ENCODE results near the gene UBTD2.
"Not testable (repeated sequence)": the region's sequence is repeated elsewhere in the genome, so short reads cannot be mapped to it uniquely, and the experiment has no call there.

The UBTD2 gene

GRCh38 chr5:172199446-172199845 lies 84.1 kb downstream of the UBTD2 start:
- in situ Hi-C loops (cut with MboI; ENCODE audit: low sequenced_read_pairs): no loop called here

DNA sequence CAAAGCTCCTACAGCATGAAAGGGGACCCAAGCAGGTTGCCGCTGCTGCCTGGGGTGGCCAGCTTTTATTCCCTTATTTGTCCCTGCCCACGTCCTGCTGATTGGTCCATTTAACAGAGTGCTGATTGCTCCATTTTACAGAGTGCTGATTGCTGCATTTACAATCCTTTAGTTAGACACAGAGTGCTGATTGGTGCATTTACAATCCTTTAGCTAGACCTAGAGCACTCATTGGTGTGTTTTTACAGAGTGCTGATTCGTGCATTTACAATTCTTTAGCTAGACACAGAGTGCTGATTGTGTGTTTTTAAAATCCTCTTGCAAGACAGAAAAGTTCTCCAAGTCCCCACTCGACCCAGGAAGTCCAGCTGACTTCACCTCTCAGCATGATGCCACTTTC lies 85.8 kb downstream of the UBTD2 start:
- in situ Hi-C loops (cut with MboI; ENCODE audit: low sequenced_read_pairs): not testable (repeated sequence)

GRCh38 chr5:172194985-172195774 lies 88.4 kb downstream of the UBTD2 start:
- in situ Hi-C loops (cut with MboI; ENCODE audit: low sequenced_read_pairs): no loop called here

GRCh38 chr5:172193872-172194271 lies 89.7 kb downstream of the UBTD2 start, which contains the start of gene EFCAB9:
Gene EFCAB9 (plus strand): TSS chr5:172194172. CDS start chr5:172194173, 1 bp downstream.
- in situ Hi-C loops (cut with MboI; ENCODE audit: low sequenced_read_pairs): no loop called here

DNA sequence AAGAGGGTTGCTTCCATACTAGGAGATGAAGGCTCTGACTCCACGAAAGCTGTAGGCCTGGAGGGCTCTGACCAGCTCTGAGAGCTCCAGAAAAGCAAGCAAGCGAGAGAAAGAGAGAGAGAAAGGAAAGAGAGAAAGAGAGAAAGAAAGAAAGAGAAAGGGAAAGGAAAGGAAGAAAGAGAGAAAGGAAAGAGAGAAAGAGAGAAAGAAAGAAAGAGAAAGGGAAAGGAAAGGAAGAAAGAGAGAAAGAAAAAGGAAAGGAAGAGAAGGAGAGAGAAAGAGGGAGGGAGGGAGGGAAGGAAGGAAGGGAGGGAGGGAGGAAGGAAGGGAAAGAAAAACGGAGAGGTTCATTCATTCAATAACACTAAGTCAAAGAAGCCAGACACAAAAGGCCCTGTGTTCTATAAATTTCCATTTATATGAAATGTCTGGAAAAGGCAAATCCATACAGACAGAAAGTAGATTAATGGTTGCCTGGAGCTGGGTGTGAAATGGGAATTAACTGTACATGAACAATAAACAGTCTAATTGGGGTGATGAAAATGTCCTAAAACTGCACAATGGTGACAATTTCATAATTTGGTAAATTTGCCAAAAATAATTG lies 93.8 kb downstream of the UBTD2 start:
- in situ Hi-C loops (cut with MboI; ENCODE audit: low sequenced_read_pairs): no loop called here

- in situ Hi-C loops (cut with MboI; ENCODE audit: low sequenced_read_pairs): no loop called here
Measured at GRCh38 chr5:172188893-172189692, 94.5 kb downstream of the UBTD2 start.

DNA sequence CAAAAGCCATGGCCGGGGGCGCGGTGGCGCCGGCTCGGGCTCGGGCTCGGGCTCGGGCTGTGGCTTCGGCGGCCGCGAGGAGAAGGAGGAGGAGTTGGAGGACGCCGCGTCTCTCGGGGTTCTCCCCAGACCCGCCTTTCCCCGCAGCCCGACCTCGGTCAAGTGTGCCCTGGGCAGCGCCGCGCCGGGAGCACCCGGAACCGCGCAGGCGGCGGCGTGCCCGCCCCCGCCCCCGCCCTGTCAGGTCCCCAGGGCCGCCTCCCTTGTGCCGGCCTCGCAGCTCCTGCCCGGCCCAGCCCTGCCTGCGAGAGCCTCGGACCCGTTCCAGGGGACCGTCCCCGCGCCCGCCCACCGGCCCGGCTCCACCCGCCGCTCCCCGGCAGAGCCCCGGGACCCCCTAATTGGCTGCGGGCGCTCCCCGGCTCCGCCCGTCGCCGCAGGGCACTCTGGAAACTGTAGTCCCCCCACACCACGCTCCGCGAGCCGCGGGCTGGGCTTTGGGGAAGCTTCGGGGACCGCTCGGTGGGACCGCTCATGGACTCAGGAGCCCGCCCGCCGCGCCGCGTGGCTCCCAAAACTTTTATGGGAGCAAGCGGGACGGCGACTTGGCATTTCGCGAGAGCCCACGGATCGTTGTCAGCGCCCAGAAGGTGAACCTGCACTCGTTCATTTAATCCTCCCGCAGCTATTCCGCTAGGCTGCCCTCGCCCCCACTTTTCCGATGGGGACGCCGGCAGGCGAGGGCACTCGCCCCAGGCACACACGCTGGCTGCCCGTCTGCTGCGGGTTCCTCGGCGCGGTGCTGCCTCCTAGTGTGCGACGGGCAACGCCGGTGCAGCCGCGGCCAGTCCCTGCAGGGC lies 95.3 kb downstream of the UBTD2 start, which contains the start of gene STK10:
TSS of gene STK10 (minus strand) at position 192 of the 860 bp plus-strand sequence. CDS start at position 10, 182 bp downstream.
- in situ Hi-C loops (cut with MboI; ENCODE audit: low sequenced_read_pairs): no loop called here

DNA sequence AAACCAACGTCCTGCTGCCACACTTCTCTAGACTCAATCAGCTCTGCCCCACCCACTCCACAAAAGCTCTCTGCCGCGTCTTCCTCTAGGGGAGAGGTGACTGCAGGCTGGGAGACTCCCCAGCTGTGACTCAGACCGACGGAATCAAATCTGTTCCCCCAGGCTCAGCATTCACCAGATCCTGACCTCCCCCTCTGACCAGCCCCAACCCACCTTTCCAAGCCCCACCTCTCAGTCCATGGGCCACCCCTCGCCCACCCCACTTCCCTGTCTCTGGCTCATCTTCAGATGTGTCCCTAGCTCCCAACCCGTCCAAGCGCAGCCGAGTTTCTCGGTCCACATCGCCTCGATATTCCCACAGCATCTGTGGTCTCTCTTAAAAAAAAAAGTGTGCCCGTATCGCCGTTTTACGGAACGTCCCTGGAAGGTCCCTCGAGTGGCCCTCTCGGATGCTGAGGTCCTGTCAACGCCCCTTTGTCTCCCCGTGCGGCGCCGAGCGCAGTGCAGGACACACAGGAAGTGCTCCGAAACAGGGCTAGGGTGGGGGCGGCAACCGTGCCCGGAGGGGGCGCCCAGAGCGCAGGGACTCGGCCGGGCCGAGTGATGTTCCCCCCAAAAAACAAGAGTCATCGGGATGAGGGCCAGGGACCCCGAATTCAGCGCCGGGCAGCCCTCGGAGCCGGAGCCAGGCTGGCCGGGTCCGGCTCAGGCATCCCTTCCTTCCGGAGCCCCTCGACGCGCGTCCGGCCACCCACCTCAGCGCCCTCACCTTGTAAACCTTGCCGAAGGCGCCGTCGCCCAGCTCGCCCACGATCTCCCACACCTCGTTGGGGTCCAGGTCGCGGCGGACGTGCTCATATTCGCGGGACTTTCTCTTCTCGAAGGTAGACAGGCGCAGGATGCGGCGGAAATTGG lies 96.2 kb downstream of the UBTD2 start:
- in situ Hi-C loops (cut with MboI; ENCODE audit: low sequenced_read_pairs): no loop called here

DNA sequence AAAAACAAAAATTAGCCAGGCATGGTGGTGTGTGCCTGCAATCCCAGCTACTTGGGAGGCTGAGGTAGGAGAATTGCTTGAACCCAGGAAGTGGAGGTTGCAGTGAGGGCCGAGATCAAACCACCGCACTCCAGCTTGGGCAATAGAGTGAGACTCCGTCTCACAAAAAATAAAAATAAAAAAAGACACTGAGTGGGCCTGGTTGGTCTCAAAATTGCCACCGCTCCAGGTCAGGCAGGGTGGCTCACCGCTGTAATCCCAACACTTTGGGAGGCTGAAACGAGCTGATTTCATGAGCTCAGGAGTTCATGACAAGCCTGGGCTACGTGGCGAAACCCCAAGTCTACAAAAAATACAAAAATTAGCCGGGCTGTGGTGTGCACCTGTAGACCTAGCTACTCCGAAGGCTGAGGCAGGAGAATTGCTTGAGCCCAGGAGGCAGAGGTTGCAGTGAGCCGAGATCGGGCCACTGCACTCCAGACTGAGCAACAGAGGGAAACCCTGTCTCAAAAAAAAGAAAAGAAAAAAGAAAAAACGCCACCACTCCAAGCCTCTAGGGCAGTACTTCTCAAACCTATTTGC lies 97.4 kb downstream of the UBTD2 start:
- in situ Hi-C loops (cut with MboI; ENCODE audit: low sequenced_read_pairs): no loop called here

DNA sequence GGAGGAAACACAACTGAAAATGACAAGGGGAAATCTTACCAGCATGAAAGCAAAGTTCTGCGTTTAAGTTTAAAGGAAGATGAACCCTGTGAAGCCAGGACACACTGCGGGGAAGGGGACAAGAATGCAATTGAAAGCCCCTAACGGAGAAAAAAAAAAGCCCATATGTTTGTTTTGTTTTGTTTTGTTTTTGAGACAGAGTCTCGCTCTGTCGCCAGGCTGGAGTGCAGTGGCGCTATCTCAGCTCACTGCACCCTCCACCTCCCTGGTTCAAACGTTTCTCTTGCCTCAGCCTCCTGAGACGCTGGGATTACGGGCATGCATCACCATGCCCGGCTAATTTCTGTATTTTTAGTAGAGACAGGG lies 98.5 kb downstream of the UBTD2 start:
- in situ Hi-C loops (cut with MboI; ENCODE audit: low sequenced_read_pairs): no loop called here

DNA sequence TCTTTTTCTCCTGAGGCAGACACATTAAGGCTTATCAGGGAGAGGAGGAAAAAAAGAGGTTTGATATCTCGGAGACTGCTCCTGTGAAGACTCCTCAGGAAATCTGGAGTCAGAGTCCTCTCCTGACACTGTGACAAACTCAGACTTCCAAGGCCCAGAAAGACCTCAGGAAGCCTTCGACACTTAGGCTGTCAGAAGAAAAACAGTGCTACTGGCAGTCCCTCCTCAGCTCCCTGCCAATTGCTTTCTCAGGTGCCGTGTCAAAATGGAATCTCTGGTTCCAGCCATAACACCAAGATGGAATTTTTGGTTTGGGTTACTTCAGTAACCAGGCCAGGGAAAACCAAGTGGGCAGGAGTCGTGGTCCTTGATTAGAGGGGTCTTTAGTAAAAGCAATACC lies 99.7 kb downstream of the UBTD2 start:
- in situ Hi-C loops (cut with MboI; ENCODE audit: low sequenced_read_pairs): no loop called here

GRCh38 chr5:172182291-172182690 lies 101.3 kb downstream of the UBTD2 start:
- in situ Hi-C loops (cut with MboI; ENCODE audit: low sequenced_read_pairs): no loop called here

DNA sequence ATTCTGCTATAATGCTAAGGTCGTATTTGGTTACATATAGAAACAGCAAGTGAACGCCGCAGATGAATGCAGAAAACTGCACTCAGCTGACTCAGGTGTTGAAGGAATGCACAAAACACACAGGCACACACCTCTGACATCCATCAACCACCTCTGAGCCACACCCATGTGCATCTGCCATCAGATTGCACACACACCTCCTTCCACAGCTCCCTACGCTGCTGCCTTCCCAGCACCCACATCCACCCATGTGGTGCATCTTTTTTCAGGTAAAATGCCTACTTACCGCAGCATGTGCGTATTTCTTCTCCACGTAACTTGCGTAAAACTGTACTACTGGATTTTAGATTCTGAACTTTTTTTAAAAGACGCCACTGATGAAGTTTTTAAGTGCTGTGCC lies 102.6 kb downstream of the UBTD2 start:
- in situ Hi-C loops (cut with MboI; ENCODE audit: low sequenced_read_pairs): no loop called here

GRCh38 chr5:172178991-172179989 lies 104.3 kb downstream of the UBTD2 start:
- in situ Hi-C loops (cut with MboI; ENCODE audit: low sequenced_read_pairs): no loop called here

- in situ Hi-C loops (cut with MboI; ENCODE audit: low sequenced_read_pairs): no loop called here
Measured at GRCh38 chr5:172178301-172178987, 105.1 kb downstream of the UBTD2 start.

- in situ Hi-C loops (cut with MboI; ENCODE audit: low sequenced_read_pairs): no loop called here
Measured at GRCh38 chr5:172177176-172177575, 106.4 kb downstream of the UBTD2 start.

- in situ Hi-C loops (cut with MboI; ENCODE audit: low sequenced_read_pairs): no loop called here
Measured at GRCh38 chr5:172175263-172175719, 108.3 kb downstream of the UBTD2 start.
